PC-9 (cell line): ENCODE data around the gene CPA3.

Source experiments
- EZH2 ChIP-seq: fragments of 200-600 bp; sonication (generic); IDR thresholded peaks from 2 replicates; pipeline ENCODE4 v1.8.0; 2017; ENCODE audit warnings: antibody characterized with exemption, low read depth
- TF ChIP-seq, protein P1 (sequence below): fragments of 200-600 bp; sonication (generic); conservative IDR thresholded peaks from 2 replicates; pipeline ENCODE4 v1.6.1; 2017; ENCODE audit warnings: mixed run types, antibody characterized with exemption, mild to moderate bottlenecking, moderate library complexity

DNA sequence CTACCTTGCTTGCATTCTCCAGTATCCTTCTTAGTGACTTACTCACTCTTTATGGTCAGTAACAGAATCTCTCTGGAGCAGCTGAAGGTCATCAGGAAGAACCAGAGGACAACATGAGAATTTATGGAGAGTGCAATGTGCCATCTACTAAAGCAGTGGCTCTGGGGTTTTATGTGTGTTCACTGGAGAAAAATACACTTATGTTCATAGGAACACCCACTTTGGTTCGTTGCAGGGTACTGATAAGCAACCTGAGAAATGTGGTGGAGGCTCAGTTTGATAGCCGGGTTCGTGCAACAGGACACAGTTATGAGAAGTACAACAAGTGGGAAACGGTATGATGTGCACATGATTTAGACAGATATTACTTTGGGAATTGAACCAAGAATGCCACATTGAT, 24.6 kb upstream of the CPA3 start:
- TF ChIP-seq, protein P1, sequence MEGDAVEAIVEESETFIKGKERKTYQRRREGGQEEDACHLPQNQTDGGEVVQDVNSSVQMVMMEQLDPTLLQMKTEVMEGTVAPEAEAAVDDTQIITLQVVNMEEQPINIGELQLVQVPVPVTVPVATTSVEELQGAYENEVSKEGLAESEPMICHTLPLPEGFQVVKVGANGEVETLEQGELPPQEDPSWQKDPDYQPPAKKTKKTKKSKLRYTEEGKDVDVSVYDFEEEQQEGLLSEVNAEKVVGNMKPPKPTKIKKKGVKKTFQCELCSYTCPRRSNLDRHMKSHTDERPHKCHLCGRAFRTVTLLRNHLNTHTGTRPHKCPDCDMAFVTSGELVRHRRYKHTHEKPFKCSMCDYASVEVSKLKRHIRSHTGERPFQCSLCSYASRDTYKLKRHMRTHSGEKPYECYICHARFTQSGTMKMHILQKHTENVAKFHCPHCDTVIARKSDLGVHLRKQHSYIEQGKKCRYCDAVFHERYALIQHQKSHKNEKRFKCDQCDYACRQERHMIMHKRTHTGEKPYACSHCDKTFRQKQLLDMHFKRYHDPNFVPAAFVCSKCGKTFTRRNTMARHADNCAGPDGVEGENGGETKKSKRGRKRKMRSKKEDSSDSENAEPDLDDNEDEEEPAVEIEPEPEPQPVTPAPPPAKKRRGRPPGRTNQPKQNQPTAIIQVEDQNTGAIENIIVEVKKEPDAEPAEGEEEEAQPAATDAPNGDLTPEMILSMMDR, result no peak
- TF ChIP-seq EZH2, result no peak
